Testis (tissue), 3 donors: ENCODE data around the gene WWC1. TPM values are rescaled to one million over a fixed set of nuclear protein-coding genes. Genes with fewer than 3 reads are reported as not detected.

Source experiments
- DNase-seq: peaks from one replicate; pipeline ENCODE4 v3.0.0-alpha.2; 2019
- H3K27ac ChIP-seq, 2 donors: fragments of 200-600 bp; sonication (generic); one replicate each; pipeline ENCODE4 v1.5.1; 2019
- H3K27me3 ChIP-seq: fragments of 200-600 bp; sonication (generic); one replicate; pipeline ENCODE4 v1.5.1; 2019
- H3K36me3 ChIP-seq: fragments of 200-600 bp; sonication (generic); one replicate; pipeline ENCODE4 v1.5.1; 2017; ENCODE audit warnings: low read depth; ENCODE audit errors: missing control alignments
- H3K4me1 ChIP-seq: fragments of 200-600 bp; sonication (generic); one replicate; pipeline ENCODE4 v1.5.1; 2019
- H3K4me3 ChIP-seq, 2 donors: fragments of 200-600 bp; sonication (generic); one replicate each; pipeline ENCODE4 v1.5.1; 2017 to 2019
- H3K9me3 ChIP-seq: fragments of 200-600 bp; sonication (generic); one replicate; pipeline ENCODE4 v1.5.1; 2017
- CTCF ChIP-seq, 3 experiments: fragments of 450-650 bp in 2 of 3; fragments of 200-600 bp in 1 of 3; sonication (generic) in 1 of 3; IDR thresholded peaks; one replicate each; pipeline ENCODE4 v1.5.1; 2016 to 2019; ENCODE audit warnings: antibody characterized with exemption in 3 of 3, mild to moderate bottlenecking in 2 of 3, moderate library complexity in 1 of 3
- POLR2A ChIP-seq: fragments of 450-650 bp; IDR thresholded peaks from one replicate; pipeline ENCODE4 v1.6.1; 2017; ENCODE audit warnings: antibody characterized with exemption, mild to moderate bottlenecking, moderate library complexity
- WGBS, 2 donors: methylation state at CpG; one replicate each; pipeline ENCODE4 v1.1.5; 2018; 5-methylcytosine and 5-hydroxymethylcytosine counted together
- intact Hi-C: fragments of 100-400 bp; cut with DNase I; formaldehyde crosslinking; loops from one replicate; pipeline ENCODE4 v1.15.1; 2023; ENCODE audit warnings: low total_unique reads
- polyA plus RNA-seq: library from polyadenylated mRNA; stranded (reverse); fragments of 350-450 nt; fragmentation: Illumina TruSeq; extraction: RNeasy Lipid Tissue Mini Kit (QIAGEN cat#74804); gene quantifications from one replicate; pipeline ENCODE4 v1.2.3, GENCODE V29; 2014; ENCODE audit warnings: low read depth, low replicate concordance; ENCODE audit not compliant: insufficient read depth
- total RNA-seq, 2 donors: library from RNA; depleted of rRNA; stranded (reverse); fragments of >200 nt; gene quantifications; one replicate each; pipeline ENCODE4 v1.2.3, GENCODE V29; 2016

The WWC1 gene
- total and polyA plus RNA-seq, 3 donors from 2014 or later = 3.7 to 6.0 (median 5.6) TPM

- H3K27ac ChIP-seq = no peak overlapping the region
- TF ChIP-seq CTCF (IDR thresholded peaks at IDR 0.05) = no peak
- no peak for TF ChIP-seq POLR2A
Observed at GRCh38 chr5:168311061-168311566, 19.7 kb downstream of the WWC1 start.

GRCh38 chr5:168312606-168313295 is 21.3 kb downstream of the WWC1 start:
- Histone ChIP-seq H3K27me3 (no peaks in the 10 kb centered on the region), H3K27ac (no peak overlapping the region), H3K36me3 (no peaks in the 10 kb centered on the region), H3K4me1 (no peaks in the 10 kb centered on the region), H3K4me3 (no peak overlapping the region), H3K9me3 (no peaks in the 10 kb centered on the region)
- WGBS, 2 donors = 85 to 94% methylated on average over 8 to 11 of the region's 11 CpGs
- DNase-seq = no peak
- intact Hi-C loops = no loop called here
- no peak for TF ChIP-seq CTCF (IDR thresholded peaks at IDR 0.05)
- TF ChIP-seq POLR2A = no peak

More at GRCh38 chr5:168311061-168311566, 19.7 kb downstream of the WWC1 start:
- no peaks in the 10 kb centered on the region for H3K9me3 ChIP-seq
- 71 to 80% methylated on average over 4 to 6 of the region's 6 CpGs for WGBS, 2 donors
- H3K27me3 ChIP-seq = no peaks in the 10 kb centered on the region
- no peaks in the 10 kb centered on the region for H3K4me1 ChIP-seq
- intact Hi-C loops = no loop called here
- no peaks in the 10 kb centered on the region for H3K36me3 ChIP-seq
- no peak overlapping the region for H3K4me3 ChIP-seq
- DNase-seq = no peak

- TF ChIP-seq POLR2A = no peak
- no peak for TF ChIP-seq CTCF (IDR thresholded peaks at IDR 0.05)
Observed at GRCh38 chr5:168313596-168314204, 22.3 kb downstream of the WWC1 start.

GRCh38 chr5:168314735-168315411 is 23.4 kb downstream of the WWC1 start:
- intact Hi-C loops = no loop called here
- no peaks in the 10 kb centered on the region for H3K27me3 ChIP-seq
- DNase-seq = no peak
- TF ChIP-seq POLR2A (no peak), CTCF (IDR thresholded peaks at IDR 0.05) (no peak)
- H3K4me1 ChIP-seq = no peaks in the 10 kb centered on the region
- no peak overlapping the region for H3K4me3 ChIP-seq
- H3K27ac ChIP-seq = no peak overlapping the region
- no peaks in the 10 kb centered on the region for H3K36me3 ChIP-seq
- H3K9me3 ChIP-seq = no peaks in the 10 kb centered on the region
- 52 to 73% methylated on average over 9 to 12 of the region's 12 CpGs for WGBS, 2 donors

More at GRCh38 chr5:168313596-168314204, 22.3 kb downstream of the WWC1 start:
- no peaks in the 10 kb centered on the region for H3K36me3 ChIP-seq
- WGBS, 2 donors = 86 to 90% methylated on average over 7 of the region's 7 CpGs
- no peaks in the 10 kb centered on the region for H3K4me1 ChIP-seq
- no peak overlapping the region for H3K4me3 ChIP-seq
- intact Hi-C loops = no loop called here
- DNase-seq = no peak
- H3K9me3 ChIP-seq = no peaks in the 10 kb centered on the region
- H3K27ac ChIP-seq = no peak overlapping the region
- H3K27me3 ChIP-seq = no peaks in the 10 kb centered on the region
